Stimulated activated CD8-positive, alpha-beta memory T cell treated with anti-CD3 and anti-CD28 coated beads, Interleukin-12 subunit alpha, Interleukin-12 subunit beta, amount 100 ng/mL, for 4 hours (primary cell): ENCODE results near the gene DMWD.
"Not testable (repeated sequence)": the region's sequence is repeated elsewhere in the genome, so short reads cannot be mapped to it uniquely, and the experiment has no call there.

Source experiments
- DNase-seq: peaks from one replicate; pipeline ENCODE4 v3.0.0-alpha.2; 2020; ENCODE audit warnings: low read depth

Gene DMWD

GRCh38 chr19:45816236-45817009, 23.8 kb upstream of the DMWD start:
- DNase-seq: no peak

- DNase-seq: no peak
These were observed 23.0 kb upstream of the DMWD start for GRCh38 chr19:45815481-45816216.

GRCh38 chr19:45814851-45815480, 22.3 kb upstream of the DMWD start, which contains the start of gene RSPH6A:
Gene RSPH6A, minus strand, starts transcription at chr19:45815308. Its CDS starts 132 bp downstream, at chr19:45815176.
- DNase-seq: no peak

- no peak for DNase-seq
These were observed 21.6 kb upstream of the DMWD start for GRCh38 chr19:45814166-45814780.

- no peak for DNase-seq
These were observed 19.7 kb upstream of the DMWD start for GRCh38 chr19:45812297-45812696.

- DNase-seq: no peak
These were observed 17.1 kb upstream of the DMWD start for GRCh38 chr19:45809643-45810159.

GRCh38 chr19:45805719-45806118, 13.1 kb upstream of the DMWD start:
- DNase-seq: no peak

GRCh38 chr19:45804959-45805230, 12.2 kb upstream of the DMWD start:
- no peak for DNase-seq

- no peak for DNase-seq
These were observed 11.7 kb upstream of the DMWD start for GRCh38 chr19:45804140-45804958.

- no peak for DNase-seq
These were observed 9.0 kb upstream of the DMWD start for GRCh38 chr19:45801603-45802175.

- DNase-seq: no peak
These were observed 7.5 kb upstream of the DMWD start for GRCh38 chr19:45800070-45800553.

- DNase-seq: not testable (repeated sequence)
These were observed 6.9 kb upstream of the DMWD start for GRCh38 chr19:45799541-45799940.

- peak; percentile 41 for DNase-seq
These were observed 6.4 kb upstream of the DMWD start for GRCh38 chr19:45798995-45799517.

GRCh38 chr19:45794627-45795026, 2.0 kb upstream of the DMWD start:
- no peak for DNase-seq

GRCh38 chr19:45793876-45794275, 1.2 kb upstream of the DMWD start:
- no peak for DNase-seq

GRCh38 chr19:45793178-45793564, 526 bp upstream of the DMWD start:
- no peak for DNase-seq

- DNase-seq: no peak
These were observed 738 bp downstream of the DMWD start for GRCh38 chr19:45791744-45792469.

- DNase-seq: no peak
These were observed 1.7 kb downstream of the DMWD start for GRCh38 chr19:45790942-45791341.

GRCh38 chr19:45789035-45789786, 3.4 kb downstream of the DMWD start:
- DNase-seq: no peak

- DNase-seq: no peak
These were observed 6.1 kb downstream of the DMWD start for GRCh38 chr19:45786533-45786894.
